Right lung (tissue), 5 donors: ENCODE results near the gene CDADC1. TPM values are rescaled to one million over a fixed set of nuclear protein-coding genes. Genes with fewer than 3 reads are reported as not detected.

Experiments
- DNase-seq, 2 donors: peaks; one replicate each; pipeline ENCODE4 v3.0.0-alpha.2; 2013
- polyA plus RNA-seq, 5 donors: library from polyadenylated mRNA; unstranded; fragments of 120-200 nt; gene quantifications; one replicate each; pipeline versions ENCODE4 v1.2.1 to v1.2.3, GENCODE V29; 2013; ENCODE audit warnings: inconsistent platforms in 1 of 5, low replicate concordance in 1 of 5; ENCODE audit not compliant: insufficient read length in 5 of 5, insufficient read depth in 1 of 5

CDADC1 gene
- polyA plus RNA-seq, 5 donors: 13.3 to 17.6 (median 16.5) TPM

- no peak for DNase-seq
These were observed 11.8 kb upstream of the CDADC1 start for GRCh38 chr13:49235856-49236431.

- no peak for DNase-seq
These were observed 9.1 kb upstream of the CDADC1 start for GRCh38 chr13:49238621-49239020.

DNA sequence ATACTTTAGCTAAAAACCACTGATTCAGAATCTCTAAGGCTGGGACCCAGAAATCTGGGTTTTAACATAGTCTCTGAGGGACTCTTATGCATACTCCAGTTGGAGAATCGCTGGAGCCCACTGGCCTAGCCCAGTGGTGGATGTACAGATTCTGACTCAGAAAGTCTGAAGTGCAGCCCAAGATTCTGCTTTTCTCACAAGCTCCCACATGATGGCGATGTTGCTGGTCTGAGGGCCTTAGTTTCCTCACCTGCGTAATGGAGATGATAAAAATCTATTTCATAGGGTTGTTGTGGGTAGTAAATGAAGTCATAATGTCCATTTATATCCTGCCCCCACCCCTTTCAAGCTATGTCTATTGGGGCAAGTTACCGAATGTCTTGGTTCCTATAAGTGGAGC lies 7.7 kb upstream of the CDADC1 start:
- no peak for DNase-seq

- no peak for DNase-seq
These were observed 6.4 kb upstream of the CDADC1 start for GRCh38 chr13:49241296-49241695.

DNA sequence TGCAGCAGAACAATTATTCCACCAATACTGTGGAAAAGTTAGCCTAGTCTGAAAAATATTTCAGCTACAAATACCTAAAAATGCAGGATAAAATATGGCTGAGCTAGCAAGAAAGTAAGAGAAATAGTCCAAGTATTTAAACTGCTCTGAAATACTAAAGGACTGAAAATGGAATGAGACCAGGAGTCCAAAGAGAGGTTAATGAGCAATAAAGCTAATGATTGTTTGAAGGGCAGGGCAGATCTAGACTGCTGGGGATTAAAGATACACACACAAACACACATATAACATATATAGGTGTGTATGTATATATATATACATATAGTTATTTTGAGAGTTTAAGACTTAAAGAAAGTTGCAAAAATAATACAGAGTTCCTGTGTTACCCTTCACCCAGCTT lies 2.6 kb upstream of the CDADC1 start:
- DNase-seq: no peak

DNA sequence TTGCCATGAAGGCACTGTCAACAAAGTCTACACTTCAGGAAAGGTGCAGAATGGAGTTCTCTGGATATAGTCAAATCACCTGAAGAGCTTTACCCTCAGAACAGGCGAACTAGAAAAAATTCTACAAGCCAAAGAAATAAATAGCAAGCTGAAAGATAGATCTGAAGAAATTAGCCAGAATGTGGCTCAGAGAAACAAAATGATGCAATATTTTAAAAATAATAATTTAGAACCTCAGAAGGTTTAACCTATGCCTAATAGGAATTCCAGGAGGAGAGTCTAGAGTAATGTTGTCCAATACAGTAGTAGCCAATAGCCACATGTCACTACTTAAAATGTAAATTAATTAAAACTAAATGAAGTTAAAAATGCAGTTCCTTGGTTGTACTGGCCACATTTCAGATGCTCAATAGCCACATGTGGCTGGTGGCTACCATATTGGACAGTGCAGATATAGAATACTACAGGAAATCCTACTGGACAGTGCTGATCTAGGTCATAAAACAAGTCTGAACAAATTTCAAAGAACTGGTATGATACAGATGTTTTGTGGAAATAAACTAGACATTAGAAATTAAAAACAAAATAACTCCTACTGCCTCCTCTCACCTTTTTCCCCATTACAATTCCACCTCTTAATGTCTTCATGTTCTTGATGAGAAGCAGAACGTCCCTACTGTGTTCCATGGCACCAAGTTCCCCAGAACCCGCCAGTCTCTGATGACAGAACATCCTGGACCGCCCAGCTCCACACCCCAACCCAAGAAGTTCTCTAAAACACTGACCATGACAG lies 679 bp upstream of the CDADC1 start:
- DNase-seq: no peak

DNA sequence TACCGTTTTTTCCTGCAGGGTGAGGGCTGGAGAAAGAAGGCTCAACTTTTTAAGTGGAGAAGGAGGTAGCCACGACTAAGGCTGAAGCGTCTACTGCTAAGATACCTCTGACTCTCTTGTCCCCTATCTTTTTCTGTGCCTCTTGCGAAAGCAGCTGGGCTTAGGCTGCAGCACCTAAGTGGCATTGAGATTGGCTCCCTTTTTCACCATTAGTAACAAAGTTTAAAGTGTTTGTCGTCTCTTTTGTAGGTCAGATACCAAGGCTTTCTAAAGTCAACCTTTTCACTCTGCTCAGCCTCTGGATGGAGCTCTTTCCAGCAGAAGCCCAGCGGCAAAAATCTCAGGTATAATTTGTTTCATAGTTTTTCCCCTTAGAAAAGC lies 887 bp downstream of the CDADC1 start:
- DNase-seq: no peak

DNA sequence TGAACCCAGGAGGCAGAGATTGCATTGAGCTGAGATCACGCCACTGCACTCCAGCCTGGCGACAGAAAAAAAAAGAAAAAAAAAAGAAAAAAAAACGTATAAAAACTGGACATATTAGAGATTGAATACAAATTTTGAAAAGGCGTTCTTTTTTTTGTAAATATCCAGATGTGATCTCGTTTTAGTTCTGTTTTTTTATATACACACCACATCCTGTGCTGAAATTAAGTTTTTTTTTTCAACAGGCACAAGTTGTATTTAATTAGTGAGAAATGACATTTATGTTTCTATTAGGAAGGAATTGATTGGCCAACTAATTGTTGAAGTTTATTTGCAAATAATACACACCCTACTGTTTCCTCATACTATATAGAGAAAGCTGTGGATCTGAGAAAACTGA lies 3.6 kb downstream of the CDADC1 start:
- no peak for DNase-seq

DNA sequence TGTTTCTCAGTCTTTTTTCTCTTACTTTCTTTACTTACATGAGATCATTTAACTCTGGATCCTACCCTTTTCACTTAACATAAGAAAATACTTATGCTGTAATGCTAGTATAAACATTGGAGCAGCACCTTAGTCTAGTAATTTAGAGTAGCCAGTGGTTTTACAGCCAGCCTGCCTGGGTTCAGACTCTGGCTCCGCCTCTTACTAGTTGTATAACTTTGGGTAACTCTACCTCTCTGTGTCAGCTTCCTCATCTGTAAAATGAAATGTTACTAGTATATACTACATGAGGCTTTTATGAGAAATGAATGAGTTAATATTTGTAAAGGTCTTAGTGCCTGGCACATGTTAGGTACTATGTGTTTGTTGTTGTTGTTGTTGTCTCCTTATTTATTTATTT lies 5.6 kb downstream of the CDADC1 start:
- DNase-seq: no peak

- no peak for DNase-seq
These were observed 6.3 kb downstream of the CDADC1 start for GRCh38 chr13:49254007-49254406.

DNA sequence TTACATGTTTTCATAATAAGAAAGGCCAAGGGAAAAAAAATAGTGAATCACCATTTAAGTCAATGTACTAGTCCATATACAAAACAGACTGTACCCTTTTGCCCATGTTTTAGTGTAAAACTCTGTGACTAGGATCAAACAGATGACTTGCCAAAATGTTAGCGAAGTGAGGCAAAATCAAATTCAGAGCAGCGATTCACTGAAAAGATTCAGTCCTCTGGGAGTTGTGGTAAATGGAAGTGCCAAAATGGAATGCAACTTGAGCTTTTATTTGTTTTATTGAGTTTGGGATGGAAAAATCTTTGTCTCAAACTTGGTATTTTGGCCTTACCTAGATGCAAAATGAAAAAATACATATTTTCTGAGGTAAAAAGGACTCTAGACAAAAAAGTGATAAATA lies 9.1 kb downstream of the CDADC1 start:
- DNase-seq: no peak

- no peak for DNase-seq
These were observed 10.5 kb downstream of the CDADC1 start for GRCh38 chr13:49258089-49258796.

- DNase-seq: no peak
These were observed 11.9 kb downstream of the CDADC1 start for GRCh38 chr13:49259586-49259985.

GRCh38 chr13:49262634-49263033 lies 14.9 kb downstream of the CDADC1 start:
- no peak for DNase-seq

- no peak for DNase-seq
These were observed 18.1 kb downstream of the CDADC1 start for GRCh38 chr13:49265822-49266221.

- no peak for DNase-seq
These were observed 23.5 kb downstream of the CDADC1 start for GRCh38 chr13:49271264-49271663.

- no peak for DNase-seq
These were observed 24.6 kb downstream of the CDADC1 start for GRCh38 chr13:49272296-49272695.

- DNase-seq: no peak
These were observed 30.5 kb downstream of the CDADC1 start for GRCh38 chr13:49278211-49278610.

- DNase-seq: no peak
These were observed 31.4 kb downstream of the CDADC1 start for GRCh38 chr13:49279112-49279511.

GRCh38 chr13:49279885-49280284 lies 32.2 kb downstream of the CDADC1 start:
- no peak for DNase-seq

- DNase-seq: no peak
These were observed 40.3 kb downstream of the CDADC1 start for GRCh38 chr13:49287995-49288394.

DNA sequence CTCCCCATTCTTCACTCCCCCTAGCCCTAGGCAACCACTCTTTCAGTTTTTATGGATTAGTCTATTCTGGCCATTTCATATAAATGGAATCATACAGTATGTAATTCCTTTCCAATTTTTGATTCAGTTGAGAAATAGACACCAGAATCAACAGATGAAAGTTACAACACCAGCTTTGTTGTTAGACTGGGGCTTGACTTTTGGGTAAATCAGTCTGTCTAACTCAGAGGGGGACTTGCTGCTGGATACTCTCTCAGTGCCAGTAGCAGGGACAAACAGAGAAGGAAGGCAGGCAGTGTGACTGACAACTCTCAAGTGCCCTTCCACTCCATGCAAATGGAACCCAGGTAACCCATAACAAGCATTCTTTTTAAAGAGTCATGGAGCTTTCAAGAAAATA lies 40.7 kb downstream of the CDADC1 start:
- no peak for DNase-seq
